Measurements from ENCODE around the gene UNC13A. TPM values are rescaled to one million over a fixed set of nuclear protein-coding genes. Genes with fewer than 3 reads are reported as not detected.

Gene UNC13A
- total RNA-seq, 1 donor: under 0.01 TPM

DNA sequence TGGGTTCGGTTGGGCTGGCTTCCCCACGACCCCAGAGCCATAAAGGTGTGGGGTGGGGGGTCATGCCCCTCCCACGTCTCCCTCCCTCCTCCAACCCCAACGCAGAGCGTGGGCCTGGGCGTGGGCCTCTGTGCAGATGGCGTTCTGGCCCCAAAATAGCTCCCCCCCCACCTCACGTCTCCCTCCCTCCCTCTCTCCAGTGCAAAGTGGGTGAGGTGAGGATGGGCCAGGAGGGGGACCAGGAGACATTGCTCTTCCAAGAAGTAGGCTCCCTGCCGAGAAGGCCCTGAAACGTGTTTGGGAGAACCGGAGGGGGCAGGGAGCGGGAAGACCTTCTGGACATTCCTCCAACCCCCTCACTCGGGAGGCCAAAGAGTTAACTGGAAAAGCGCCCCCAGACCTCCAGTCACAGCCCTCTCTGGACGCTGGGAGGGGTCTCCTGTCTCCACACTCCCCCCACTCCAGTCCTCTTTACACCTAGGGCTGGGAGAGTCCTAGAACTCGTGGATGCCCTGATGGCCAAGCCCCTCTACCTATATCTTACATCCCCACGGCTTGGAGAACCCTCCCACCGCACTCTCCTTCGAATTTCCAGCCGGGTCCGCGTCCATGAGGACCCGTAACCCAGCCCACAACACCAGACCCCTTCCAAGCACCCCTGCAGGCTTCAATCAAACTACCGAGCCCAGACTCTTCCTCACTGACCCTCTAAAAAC is 855 bp downstream of the UNC13A start:
- no peak for DNase-seq (ENCODE audit: low read depth)
- no peak overlapping the region for H3K4me3 ChIP-seq (ENCODE audit: low read depth, low read length)
- TF ChIP-seq, protein P1, sequence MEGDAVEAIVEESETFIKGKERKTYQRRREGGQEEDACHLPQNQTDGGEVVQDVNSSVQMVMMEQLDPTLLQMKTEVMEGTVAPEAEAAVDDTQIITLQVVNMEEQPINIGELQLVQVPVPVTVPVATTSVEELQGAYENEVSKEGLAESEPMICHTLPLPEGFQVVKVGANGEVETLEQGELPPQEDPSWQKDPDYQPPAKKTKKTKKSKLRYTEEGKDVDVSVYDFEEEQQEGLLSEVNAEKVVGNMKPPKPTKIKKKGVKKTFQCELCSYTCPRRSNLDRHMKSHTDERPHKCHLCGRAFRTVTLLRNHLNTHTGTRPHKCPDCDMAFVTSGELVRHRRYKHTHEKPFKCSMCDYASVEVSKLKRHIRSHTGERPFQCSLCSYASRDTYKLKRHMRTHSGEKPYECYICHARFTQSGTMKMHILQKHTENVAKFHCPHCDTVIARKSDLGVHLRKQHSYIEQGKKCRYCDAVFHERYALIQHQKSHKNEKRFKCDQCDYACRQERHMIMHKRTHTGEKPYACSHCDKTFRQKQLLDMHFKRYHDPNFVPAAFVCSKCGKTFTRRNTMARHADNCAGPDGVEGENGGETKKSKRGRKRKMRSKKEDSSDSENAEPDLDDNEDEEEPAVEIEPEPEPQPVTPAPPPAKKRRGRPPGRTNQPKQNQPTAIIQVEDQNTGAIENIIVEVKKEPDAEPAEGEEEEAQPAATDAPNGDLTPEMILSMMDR (IDR thresholded peaks at IDR 0.05; ENCODE audit: insufficient read depth, low read depth, low read length): no peak

DNA sequence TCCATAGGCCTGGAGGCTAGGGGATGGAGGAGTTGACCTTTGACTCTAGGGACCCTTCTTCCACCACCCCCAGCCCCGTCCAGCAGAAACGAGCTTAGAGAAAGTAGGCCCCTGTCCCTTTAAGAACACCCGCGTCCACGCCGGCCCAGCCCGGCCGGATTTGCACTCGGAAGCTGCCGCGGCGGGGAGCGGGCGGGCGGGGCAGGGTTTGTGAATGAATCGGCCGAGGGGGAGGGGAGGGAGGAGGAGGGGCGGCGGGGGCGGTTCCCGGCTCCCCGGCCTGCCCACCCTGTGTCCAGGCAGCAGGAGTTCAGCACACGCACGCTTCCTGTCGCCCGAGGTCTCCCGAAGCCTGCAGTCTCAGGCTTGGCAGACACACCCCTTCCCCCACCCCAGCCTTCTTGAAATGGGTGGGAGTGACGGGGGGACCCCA is 1.5 kb downstream of the UNC13A start:
- TF ChIP-seq, protein P1 (IDR thresholded peaks at IDR 0.05; ENCODE audit: insufficient read depth, low read depth, low read length): no peak
- no peak overlapping the region for H3K4me3 ChIP-seq (ENCODE audit: low read depth, low read length)
- no peak for DNase-seq (ENCODE audit: low read depth)

DNA sequence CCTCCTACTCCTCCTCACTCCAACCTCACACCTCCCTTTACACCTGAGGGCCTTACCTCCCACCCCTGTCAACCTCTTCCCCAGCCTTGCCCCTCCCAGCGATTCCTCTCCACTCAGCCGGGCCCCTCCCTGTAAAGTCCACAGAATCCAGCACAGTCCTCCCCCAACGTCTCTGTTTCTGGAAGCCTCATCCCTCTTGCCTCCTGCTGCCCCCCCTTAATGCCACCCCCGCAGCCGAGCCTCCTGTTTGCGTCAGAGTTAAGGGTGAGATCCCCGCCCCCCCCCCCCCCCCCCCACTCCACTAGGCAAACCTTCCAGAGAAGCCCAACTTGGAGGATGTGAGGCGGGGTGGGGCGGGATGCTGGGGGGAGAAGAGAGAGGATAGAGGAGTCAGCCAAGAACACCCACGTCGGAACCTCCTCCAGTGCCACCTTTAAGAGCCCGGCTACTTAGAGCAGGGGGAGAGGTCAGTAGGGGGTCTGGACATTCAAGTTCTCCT is 2.1 kb downstream of the UNC13A start:
- no peak for DNase-seq (ENCODE audit: low read depth)
- no peak overlapping the region for H3K4me3 ChIP-seq (ENCODE audit: low read depth, low read length)
- TF ChIP-seq, protein P1 (IDR thresholded peaks at IDR 0.05; ENCODE audit: insufficient read depth, low read depth, low read length): no peak

DNA sequence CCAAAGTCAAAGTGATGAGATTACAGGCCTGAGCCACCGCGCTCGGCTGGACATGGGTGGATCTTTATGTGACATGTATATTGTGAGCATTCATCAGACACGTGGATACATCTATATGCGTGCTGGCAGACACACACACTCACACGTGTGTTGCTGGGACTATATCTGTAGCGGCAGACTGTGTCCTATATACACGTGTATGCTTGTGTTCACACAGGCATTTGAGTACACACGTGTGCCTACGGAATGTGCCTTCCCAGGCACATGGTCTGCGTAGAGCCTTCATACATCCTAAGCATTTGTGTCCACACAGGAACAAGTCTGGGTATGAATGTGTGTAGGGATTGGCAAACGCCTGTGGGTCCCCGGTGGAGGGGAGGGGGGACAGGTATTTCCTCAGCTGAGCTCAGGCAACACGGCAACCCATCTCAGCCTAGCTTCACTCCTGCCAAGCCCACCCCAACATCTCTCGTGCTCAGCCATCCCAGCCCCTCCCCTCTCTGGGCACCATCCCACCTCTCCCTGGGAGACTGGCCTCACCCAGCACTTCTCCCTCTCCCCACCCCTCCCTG is 2.6 kb downstream of the UNC13A start:
- DNase-seq (ENCODE audit: low read depth): no peak
- TF ChIP-seq, protein P1 (IDR thresholded peaks at IDR 0.05; ENCODE audit: insufficient read depth, low read depth, low read length): no peak

DNA sequence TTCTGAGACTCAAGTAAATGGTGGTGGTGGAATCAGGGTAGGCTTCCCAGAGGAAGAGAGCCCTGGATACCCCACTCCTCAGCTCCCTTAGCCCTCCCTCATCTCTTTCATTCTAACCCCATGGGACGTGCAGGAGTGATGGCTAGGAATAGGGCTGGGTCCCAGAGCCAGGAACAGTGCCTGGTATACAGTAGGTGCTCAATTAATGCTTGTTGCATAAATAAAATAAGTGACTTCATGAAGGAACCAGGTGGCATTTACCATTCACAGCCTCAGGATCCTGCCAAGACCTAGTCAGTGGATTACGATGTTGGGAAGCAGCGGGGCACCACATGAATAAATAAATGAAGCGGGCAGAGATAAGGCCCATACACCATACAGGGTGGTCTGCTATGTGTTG is 3.9 kb downstream of the UNC13A start:
- no peak for DNase-seq (ENCODE audit: low read depth)
- TF ChIP-seq, protein P1 (IDR thresholded peaks at IDR 0.05; ENCODE audit: insufficient read depth, low read depth, low read length): no peak
- no peak overlapping the region for H3K4me3 ChIP-seq (ENCODE audit: low read depth, low read length)

More for the DNA sequence above, 2.6 kb downstream of the UNC13A start:
- H3K4me3 ChIP-seq (ENCODE audit: low read depth, low read length): no peak overlapping the region

DNA sequence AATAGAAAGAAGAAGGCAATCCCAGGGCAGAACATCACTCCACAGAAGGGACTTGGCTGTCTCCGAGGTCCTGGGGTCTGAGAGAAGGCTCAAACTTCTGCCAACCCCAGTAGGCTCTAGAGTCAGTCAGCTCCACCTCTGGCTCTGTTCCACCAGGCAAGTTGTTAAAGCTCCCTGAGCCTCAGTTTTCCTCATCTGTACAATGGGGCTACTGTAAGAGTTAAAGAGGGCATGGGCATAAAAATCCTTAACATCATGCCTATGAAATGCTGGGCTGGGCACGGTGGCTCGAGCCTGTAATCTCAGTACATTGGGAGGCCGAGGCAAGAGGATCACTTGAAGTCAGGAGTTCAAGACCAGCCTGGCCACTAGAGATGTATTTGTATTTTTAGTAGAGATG is 5.1 kb downstream of the UNC13A start:
- DNase-seq (ENCODE audit: low read depth): no peak
- H3K4me3 ChIP-seq (ENCODE audit: low read depth, low read length): no peak overlapping the region
- TF ChIP-seq, protein P1 (IDR thresholded peaks at IDR 0.05; ENCODE audit: insufficient read depth, low read depth, low read length): no peak
